ENCODE results near the gene IL10RA.
"Not testable (repeated sequence)": the region's sequence is repeated elsewhere in the genome, so short reads cannot be mapped to it uniquely, and the experiment has no call there.

Gene IL10RA

DNA sequence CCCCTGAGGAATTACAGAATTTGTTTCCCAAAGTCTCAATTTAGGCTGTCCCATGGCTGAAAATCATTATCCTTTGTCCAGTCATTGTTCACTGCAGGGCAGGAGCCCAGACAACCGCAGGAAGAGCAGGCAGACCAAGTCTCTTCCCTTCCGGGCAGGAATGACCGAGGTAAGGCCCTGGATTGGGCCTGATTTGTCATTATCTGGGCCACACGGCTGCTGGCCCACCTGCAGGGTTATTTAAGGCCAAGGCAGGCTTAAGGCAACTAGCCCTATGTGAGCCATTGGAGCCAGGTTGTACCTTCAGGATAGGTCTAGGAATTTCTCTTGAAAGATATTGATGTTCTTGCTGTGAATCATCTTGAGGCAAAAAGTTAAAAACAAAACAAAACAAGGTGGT is 9.7 kb upstream of the IL10RA start:
- no peak for DNase-seq (ENCODE audit: low spot score)
- TF ChIP-seq, protein P1, sequence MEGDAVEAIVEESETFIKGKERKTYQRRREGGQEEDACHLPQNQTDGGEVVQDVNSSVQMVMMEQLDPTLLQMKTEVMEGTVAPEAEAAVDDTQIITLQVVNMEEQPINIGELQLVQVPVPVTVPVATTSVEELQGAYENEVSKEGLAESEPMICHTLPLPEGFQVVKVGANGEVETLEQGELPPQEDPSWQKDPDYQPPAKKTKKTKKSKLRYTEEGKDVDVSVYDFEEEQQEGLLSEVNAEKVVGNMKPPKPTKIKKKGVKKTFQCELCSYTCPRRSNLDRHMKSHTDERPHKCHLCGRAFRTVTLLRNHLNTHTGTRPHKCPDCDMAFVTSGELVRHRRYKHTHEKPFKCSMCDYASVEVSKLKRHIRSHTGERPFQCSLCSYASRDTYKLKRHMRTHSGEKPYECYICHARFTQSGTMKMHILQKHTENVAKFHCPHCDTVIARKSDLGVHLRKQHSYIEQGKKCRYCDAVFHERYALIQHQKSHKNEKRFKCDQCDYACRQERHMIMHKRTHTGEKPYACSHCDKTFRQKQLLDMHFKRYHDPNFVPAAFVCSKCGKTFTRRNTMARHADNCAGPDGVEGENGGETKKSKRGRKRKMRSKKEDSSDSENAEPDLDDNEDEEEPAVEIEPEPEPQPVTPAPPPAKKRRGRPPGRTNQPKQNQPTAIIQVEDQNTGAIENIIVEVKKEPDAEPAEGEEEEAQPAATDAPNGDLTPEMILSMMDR (IDR thresholded peaks at IDR 0.05; ENCODE audit: extremely low read depth, missing control alignments) = no peak

GRCh38 chr11:117977029-117977428 is 9.2 kb upstream of the IL10RA start:
- TF ChIP-seq, protein P1 (IDR thresholded peaks at IDR 0.05; ENCODE audit: extremely low read depth, missing control alignments) = no peak
- no peak for DNase-seq (ENCODE audit: low spot score)

DNA sequence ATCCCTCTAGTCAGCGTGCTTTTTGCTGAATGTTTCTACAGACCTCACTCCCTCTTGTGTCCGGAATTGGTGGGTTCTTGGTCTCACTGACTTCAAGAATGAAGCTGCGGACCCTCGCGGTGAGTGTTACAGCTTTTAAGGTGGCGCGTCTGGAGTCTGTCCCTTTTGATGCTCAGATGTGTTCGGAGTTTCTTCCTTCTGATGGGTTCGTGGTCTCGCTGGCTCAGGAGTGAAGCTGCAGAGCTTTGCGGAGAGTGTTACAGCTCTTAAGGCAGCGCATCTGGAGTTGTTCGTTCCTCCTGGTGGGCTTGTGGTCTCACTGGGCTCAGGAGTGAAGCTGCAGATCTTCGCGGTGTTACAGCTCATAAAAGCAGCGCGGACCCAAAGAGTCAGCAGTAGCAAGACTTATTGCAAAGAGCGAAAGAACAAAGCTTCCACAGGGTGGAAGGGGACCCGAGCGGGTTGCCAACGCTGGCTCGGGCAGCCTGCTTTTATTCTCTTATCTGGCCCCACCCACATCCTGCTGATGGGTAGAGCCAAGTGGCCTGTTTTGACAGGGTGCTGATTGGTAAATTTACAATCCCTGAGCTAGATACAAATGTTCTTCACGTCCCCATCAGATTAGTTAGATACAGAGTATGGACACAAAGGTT is 8.5 kb upstream of the IL10RA start:
- DNase-seq (ENCODE audit: low spot score) = not testable (repeated sequence)

GRCh38 chr11:117978291-117978910 is 7.8 kb upstream of the IL10RA start:
- not testable (repeated sequence) for DNase-seq (ENCODE audit: low spot score)

DNA sequence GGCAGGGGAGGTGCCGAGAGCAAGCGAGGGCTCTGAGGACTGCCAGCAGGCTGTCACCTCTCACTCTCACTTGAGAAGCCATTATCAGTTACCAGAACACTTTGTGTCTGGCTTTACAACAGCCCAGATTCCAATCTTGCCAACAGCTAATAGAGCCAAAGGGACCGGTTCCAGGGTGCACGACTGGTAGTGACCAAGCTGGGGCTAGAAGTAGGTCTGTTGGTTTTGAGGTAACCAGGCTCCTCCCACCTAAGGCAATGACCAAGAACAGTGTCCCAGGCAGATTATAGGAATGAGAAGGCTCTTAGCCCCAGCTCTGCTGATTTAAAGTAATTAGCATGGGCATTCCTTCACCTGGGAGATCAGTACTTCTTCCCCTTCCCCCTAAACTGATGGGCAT is 7.2 kb upstream of the IL10RA start:
- TF ChIP-seq, protein P1 (IDR thresholded peaks at IDR 0.05; ENCODE audit: extremely low read depth, missing control alignments) = no peak
- peak; percentile 23 for DNase-seq (ENCODE audit: low spot score)

- TF ChIP-seq, protein P1 (IDR thresholded peaks at IDR 0.05; ENCODE audit: extremely low read depth, missing control alignments) = no peak
- peak; percentile 57 for DNase-seq (ENCODE audit: low spot score)
These were observed 6.5 kb upstream of the IL10RA start for GRCh38 chr11:117979481-117980211.

DNA sequence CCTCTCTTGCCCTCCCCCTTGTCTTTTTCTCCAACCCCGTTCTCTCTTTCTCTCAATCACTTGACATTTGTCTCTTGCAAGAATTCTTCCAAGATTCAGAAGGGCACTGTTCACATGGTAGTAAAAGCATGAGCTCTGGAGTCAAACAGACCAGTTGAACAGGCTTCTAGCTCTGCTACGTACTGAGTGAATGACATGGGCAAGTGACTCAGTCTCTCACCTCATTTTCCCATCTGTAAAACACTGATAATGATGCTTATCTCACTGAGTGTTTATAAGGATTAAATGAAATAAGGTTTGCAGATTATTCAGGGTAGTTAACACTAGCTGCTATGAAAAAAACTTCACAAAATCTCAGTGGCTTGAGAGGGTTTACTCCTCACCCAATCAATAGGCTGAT is 5.9 kb upstream of the IL10RA start:
- TF ChIP-seq, protein P1 (IDR thresholded peaks at IDR 0.05; ENCODE audit: extremely low read depth, missing control alignments) = no peak
- no peak for DNase-seq (ENCODE audit: low spot score)

DNA sequence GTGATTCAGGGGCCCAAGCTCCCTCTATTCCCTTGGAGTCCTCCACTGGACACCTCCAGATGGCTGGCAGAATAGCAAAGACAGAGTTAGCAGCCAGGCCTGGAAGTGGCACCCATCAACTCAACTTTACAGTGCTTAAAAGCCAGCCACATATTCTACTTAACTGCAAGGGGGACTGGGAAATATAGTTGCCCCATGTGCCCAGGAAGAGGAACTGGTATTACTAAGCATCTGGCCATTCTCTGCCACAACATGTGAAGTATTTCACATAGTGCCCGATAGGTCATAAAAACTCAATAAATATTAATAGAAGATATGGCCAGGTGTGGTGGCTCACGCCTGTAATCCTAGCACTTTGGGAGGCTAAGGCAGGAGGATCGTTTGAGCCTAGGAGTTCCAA is 5.5 kb upstream of the IL10RA start:
- TF ChIP-seq, protein P1 (IDR thresholded peaks at IDR 0.05; ENCODE audit: extremely low read depth, missing control alignments) = no peak

More for the DNA sequence above, 5.5 kb upstream of the IL10RA start:
- DNase-seq (ENCODE audit: low spot score) = no peak

All from GM20000 (cell line).